Fibroblast of lung (primary cell): Measurements from ENCODE around the gene ZNF736. TPM values are rescaled to one million over a fixed set of nuclear protein-coding genes. Genes with fewer than 3 reads are reported as not detected.
"Not testable (repeated sequence)": the region's sequence is repeated elsewhere in the genome, so short reads cannot be mapped to it uniquely, and the experiment has no call there.

ENCODE experiments used
- DNase-seq, 2 donors: peaks; one replicate each; pipeline versions ENCODE4 v3.0.0 to v3.0.0-alpha.2; 2010; ENCODE audit warnings: low read depth in 2 of 2
- H2AFZ ChIP-seq: 2 replicates; pipeline ENCODE4 v1.5.1; 2012; ENCODE audit warnings: low read length, control low read depth, inconsistent platforms
- H3K27ac ChIP-seq: 2 replicates; pipeline ENCODE4 v1.5.1; 2011; ENCODE audit warnings: low read length, control low read depth; ENCODE audit not compliant: insufficient read depth
- H3K27me3 ChIP-seq: 2 replicates; pipeline ENCODE4 v1.5.1; 2011; ENCODE audit warnings: mild to moderate bottlenecking, low read length; ENCODE audit not compliant: control insufficient read depth, insufficient read depth
- H3K36me3 ChIP-seq: 2 replicates; pipeline ENCODE4 v1.5.1; 2011; ENCODE audit warnings: low read length; ENCODE audit not compliant: control insufficient read depth, insufficient read depth
- H3K4me1 ChIP-seq: 2 replicates; pipeline ENCODE4 v1.5.1; 2011; ENCODE audit warnings: low read length; ENCODE audit not compliant: control insufficient read depth, insufficient read depth; ENCODE audit errors: extremely low read depth
- H3K4me2 ChIP-seq: 2 replicates; pipeline ENCODE4 v1.5.1; 2011; ENCODE audit warnings: low read length, control low read depth; ENCODE audit not compliant: insufficient read depth; ENCODE audit errors: extremely low read depth
- H3K4me3 ChIP-seq, 4 experiments: fragments of 200-600 bp in 1 of 4; sonication (generic) in 1 of 4; replicated peaks in 1 of 4; 2 replicates each; pipeline ENCODE4 v1.5.1; 2011 to 2016; ENCODE audit warnings: low read length in 4 of 4, low read depth in 3 of 4, mild to moderate bottlenecking in 3 of 4, control low read depth in 2 of 4, inconsistent platforms in 1 of 4, mixed read lengths in 1 of 4; ENCODE audit not compliant: insufficient read depth in 1 of 4; ENCODE audit errors: control extremely low read depth in 1 of 4
- H3K79me2 ChIP-seq: 2 replicates; pipeline ENCODE4 v1.5.1; 2012; ENCODE audit warnings: mild to moderate bottlenecking, low read length, inconsistent platforms; ENCODE audit not compliant: control insufficient read depth, insufficient read depth
- H3K9ac ChIP-seq: 2 replicates; pipeline ENCODE4 v1.5.1; 2011; ENCODE audit warnings: mild to moderate bottlenecking, low read length, control low read depth; ENCODE audit not compliant: insufficient read depth
- H3K9me3 ChIP-seq: 2 replicates; pipeline ENCODE4 v1.5.1; 2012; ENCODE audit warnings: low read depth, low read length; ENCODE audit not compliant: control insufficient read depth, insufficient read depth
- H4K20me1 ChIP-seq: 2 replicates; pipeline ENCODE4 v1.5.1; 2011; ENCODE audit warnings: low read length; ENCODE audit not compliant: control insufficient read depth, insufficient read depth; ENCODE audit errors: extremely low read depth
- CTCF ChIP-seq, 2 donors: IDR thresholded peaks in 1 of 2; conservative IDR thresholded peaks in 1 of 2; 1 replicate in 1 of 2; 2 replicates in 1 of 2; pipeline ENCODE4 v1.5.1; 2011 to 2012; ENCODE audit warnings: low read length in 2 of 2, control low read depth in 1 of 2, inconsistent platforms in 1 of 2, low read depth in 1 of 2, mild to moderate bottlenecking in 1 of 2
- EZH2 ChIP-seq: IDR thresholded peaks from 2 replicates; pipeline ENCODE4 v1.5.1; 2012; ENCODE audit warnings: low read length, control low read depth, mild to moderate bottlenecking; ENCODE audit errors: missing control alignments
- polyA plus RNA-seq, 2 donors: library from polyadenylated mRNA; depleted of rRNA in 1 of 2; stranded (reverse) in 1 of 2; unstranded in 1 of 2; fragments of >200 nt; gene quantifications; 2 replicates each; pipeline ENCODE4 v1.2.1, GENCODE V29; 2011 to 2012; ENCODE audit warnings: missing spikeins in 1 of 2
- total RNA-seq: library from RNA; depleted of rRNA; stranded (reverse); fragments of >200 nt; gene quantifications from 2 replicates; pipeline ENCODE4 v1.2.1, GENCODE V29; 2014

ZNF736 gene
- total and polyA plus RNA-seq, 2 donors (not counting 1 experiment from before 2014, with no cell fraction given): 4.5 to 10.2 TPM

- H3K9ac ChIP-seq: no peak overlapping the region
- H3K79me2 ChIP-seq: no peaks in the 10 kb centered on the region
- no peak for TF ChIP-seq CTCF (conservative IDR thresholded peaks at IDR 0.05 in 1 of 2, IDR thresholded peaks at IDR 0.05 in 1 of 2; ENCODE audit: low read depth in 1 of 2, low read length in 2 of 2)
- H3K36me3 ChIP-seq: no peaks in the 10 kb centered on the region
- no peak overlapping the region for H2AFZ ChIP-seq
- no peaks in the 10 kb centered on the region for H3K4me1 ChIP-seq
- no peaks in the 10 kb centered on the region for H3K27me3 ChIP-seq
- DNase-seq: no peak
- H3K27ac ChIP-seq: no peak overlapping the region
- H4K20me1 ChIP-seq: no peaks in the 10 kb centered on the region
- no peak overlapping the region for H3K4me3 ChIP-seq
- H3K4me2 ChIP-seq: no peak overlapping the region
- H3K9me3 ChIP-seq: no peaks in the 10 kb centered on the region
Observed at GRCh38 chr7:64294701-64295420, 18.9 kb upstream of the ZNF736 start.

- H3K9ac ChIP-seq, H3K27me3 ChIP-seq, H2AFZ ChIP-seq, H3K4me2 ChIP-seq, H3K36me3 ChIP-seq, H3K4me1 ChIP-seq, H3K9me3 ChIP-seq, H3K4me3 ChIP-seq, H3K27ac ChIP-seq, DNase-seq, H3K79me2 ChIP-seq, H4K20me1 ChIP-seq: not testable (repeated sequence)
Observed at GRCh38 chr7:64297418-64297817, 16.3 kb upstream of the ZNF736 start.

GRCh38 chr7:64300641-64301405 is 12.9 kb upstream of the ZNF736 start:
- H4K20me1 ChIP-seq: no peaks in the 10 kb centered on the region
- no peaks in the 10 kb centered on the region for H3K36me3 ChIP-seq
- H3K27me3 ChIP-seq: no peaks in the 10 kb centered on the region
- no peaks in the 10 kb centered on the region for H3K9me3 ChIP-seq
- H3K79me2 ChIP-seq: no peaks in the 10 kb centered on the region
- H3K27ac ChIP-seq: no peak overlapping the region
- no peak overlapping the region for H3K4me3 ChIP-seq
- TF ChIP-seq CTCF (conservative IDR thresholded peaks at IDR 0.05 in 1 of 2, IDR thresholded peaks at IDR 0.05 in 1 of 2; ENCODE audit: low read depth in 1 of 2, low read length in 2 of 2): no peak
- TF ChIP-seq EZH2: no peak
- H3K9ac ChIP-seq: no peak overlapping the region
- no peak overlapping the region for H2AFZ ChIP-seq
- H3K4me2 ChIP-seq: no peak overlapping the region
- no peak for DNase-seq
- no peaks in the 10 kb centered on the region for H3K4me1 ChIP-seq
